Astrocyte of the spinal cord (primary cell): ENCODE measurements around the gene AKAP12.

Source experiments
- DNase-seq: peaks from one replicate; pipeline ENCODE4 v3.0.0; 2011; ENCODE audit warnings: low read depth, low spot score
- H3K4me3 ChIP-seq: 2 replicates; pipeline ENCODE4 v1.5.1; 2011; ENCODE audit warnings: low read depth, mild to moderate bottlenecking, low read length, moderate library complexity
- CTCF ChIP-seq: IDR thresholded peaks from 2 replicates; pipeline ENCODE4 v1.5.1; 2012; ENCODE audit warnings: low read depth, mild to moderate bottlenecking, low read length, inconsistent platforms
- in situ Hi-C: cut with HindIII; loops from 2 replicates; pipeline ENCODE4 v1.10.0; 2017; ENCODE audit warnings: low sequenced_read_pairs

The AKAP12 gene

GRCh38 chr6:151219192-151219591 is 20.6 kb upstream of the AKAP12 start:
- in situ Hi-C loops, result no loop called here
- no peak for DNase-seq
- TF ChIP-seq CTCF, result no peak
- no peak overlapping the region for H3K4me3 ChIP-seq

- in situ Hi-C loops, result no loop called here
- H3K4me3 ChIP-seq, result no peak overlapping the region
- no peak for TF ChIP-seq CTCF
- no peak for DNase-seq
Measured at GRCh38 chr6:151224076-151224475, 15.7 kb upstream of the AKAP12 start.

GRCh38 chr6:151225919-151226318 is 13.8 kb upstream of the AKAP12 start:
- in situ Hi-C loops, result no loop called here
- DNase-seq, result no peak
- H3K4me3 ChIP-seq, result no peak overlapping the region
- no peak for TF ChIP-seq CTCF

- TF ChIP-seq CTCF, result no peak
- DNase-seq, result no peak
- in situ Hi-C loops, result no loop called here
- H3K4me3 ChIP-seq, result no peak overlapping the region
Measured at GRCh38 chr6:151228788-151229400, 10.9 kb upstream of the AKAP12 start.

GRCh38 chr6:151229401-151230276 is 10.1 kb upstream of the AKAP12 start:
- in situ Hi-C loops, result no loop called here
- H3K4me3 ChIP-seq, result no peak overlapping the region
- no peak for DNase-seq
- TF ChIP-seq CTCF, result no peak

- no peak for TF ChIP-seq CTCF
- in situ Hi-C loops, result no loop called here
- DNase-seq, result no peak
- H3K4me3 ChIP-seq, result no peak overlapping the region
Measured at GRCh38 chr6:151230277-151230577, 9.5 kb upstream of the AKAP12 start.
